HG02798 (cell line): ENCODE measurements around the gene MACROD2.
"Not testable (repeated sequence)": the region's sequence is repeated elsewhere in the genome, so short reads cannot be mapped to it uniquely, and the experiment has no call there.

Source experiments
- ATAC-seq: cut with Tn5 transposase; IDR thresholded peaks from one replicate; pipeline ENCODE4 v1.9.1; 2021; ENCODE audit warnings: mild to moderate bottlenecking; ENCODE audit not compliant: unreplicated experiment, poor library complexity

The MACROD2 gene

GRCh38 chr20:14984768-14985622 lies 989.7 kb downstream of the MACROD2 start:
- no peak for ATAC-seq

GRCh38 chr20:14986026-14986655 lies 990.8 kb downstream of the MACROD2 start:
- no peak for ATAC-seq

DNA sequence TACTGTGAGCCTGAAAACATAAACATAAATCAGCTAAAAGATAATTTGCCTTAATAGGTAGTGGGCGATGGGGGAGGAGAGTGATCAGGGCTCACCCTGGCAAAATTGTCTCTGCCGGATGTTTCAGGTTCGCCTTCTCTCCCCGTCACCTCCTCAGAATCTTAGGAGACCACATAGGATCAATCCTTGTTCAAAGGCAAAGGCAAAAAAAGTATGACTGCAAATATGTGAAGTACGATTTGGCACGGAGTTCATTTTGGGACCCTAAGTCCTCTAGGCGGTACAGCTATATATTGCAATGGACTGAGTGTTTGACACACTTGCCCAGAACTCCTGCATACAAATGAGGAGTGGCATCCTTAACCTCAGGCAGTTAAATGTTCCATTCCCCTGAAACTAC lies 991.3 kb downstream of the MACROD2 start:
- ATAC-seq, result no peak

DNA sequence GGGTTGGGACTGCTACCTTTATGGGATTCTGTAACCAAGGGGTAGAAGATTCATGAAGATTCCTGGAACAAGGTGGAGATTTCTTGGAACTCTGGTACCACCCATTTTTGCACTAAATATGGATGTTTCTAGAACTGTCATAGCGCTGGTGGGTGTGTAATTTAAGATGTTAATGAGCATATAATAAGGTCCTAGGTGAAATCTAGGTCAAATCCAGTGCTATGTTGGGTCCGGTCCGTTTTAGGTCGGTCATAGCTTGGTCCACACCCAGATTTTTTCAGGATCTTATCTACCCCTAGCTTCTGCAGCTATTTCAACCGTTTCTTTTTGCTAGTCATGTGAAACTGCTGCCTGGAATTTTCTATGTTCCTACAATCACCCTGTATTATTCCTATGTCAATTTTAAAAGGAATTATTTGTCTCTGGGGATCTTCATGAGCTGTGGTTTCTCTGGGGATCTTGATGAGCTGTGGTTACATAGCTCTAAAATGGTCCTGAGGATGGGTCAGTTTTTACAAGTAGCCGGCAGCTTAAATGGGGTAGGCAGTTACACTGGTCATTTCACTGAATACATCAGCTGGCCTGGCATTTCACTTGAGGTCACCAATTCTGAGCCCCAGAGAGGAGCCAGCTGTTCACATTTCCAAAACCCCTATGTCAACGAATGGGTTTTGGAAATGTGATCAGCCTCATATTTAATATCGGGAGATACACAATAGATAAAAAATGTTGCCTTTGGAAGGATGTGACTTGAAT lies 994.4 kb downstream of the MACROD2 start:
- ATAC-seq, result no peak

GRCh38 chr20:14991023-14991422 lies 995.7 kb downstream of the MACROD2 start:
- no peak for ATAC-seq

DNA sequence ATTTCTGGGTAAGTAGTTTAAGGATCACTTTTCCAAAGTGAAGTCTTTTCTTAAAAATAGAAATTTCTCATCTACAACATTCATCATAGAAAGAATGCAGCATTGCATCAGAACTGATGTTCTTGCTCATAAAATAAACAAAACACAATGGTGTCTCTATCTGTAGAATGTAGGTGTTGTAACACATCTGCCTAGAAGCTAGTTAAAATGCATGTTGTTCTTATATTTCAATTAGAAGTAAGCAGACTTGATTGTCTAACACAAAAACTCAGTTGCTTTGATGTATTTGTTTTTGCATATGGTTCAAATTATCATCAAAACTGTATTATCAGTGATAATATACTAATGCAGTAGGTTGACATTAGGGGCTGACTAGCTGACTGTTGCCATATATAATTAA lies 996.8 kb downstream of the MACROD2 start:
- ATAC-seq, result no peak

- ATAC-seq, result no peak
Observed at GRCh38 chr20:14992961-14993360, 997.6 kb downstream of the MACROD2 start.

GRCh38 chr20:14996883-14997672 lies 1001.8 kb downstream of the MACROD2 start:
- ATAC-seq, result no peak

DNA sequence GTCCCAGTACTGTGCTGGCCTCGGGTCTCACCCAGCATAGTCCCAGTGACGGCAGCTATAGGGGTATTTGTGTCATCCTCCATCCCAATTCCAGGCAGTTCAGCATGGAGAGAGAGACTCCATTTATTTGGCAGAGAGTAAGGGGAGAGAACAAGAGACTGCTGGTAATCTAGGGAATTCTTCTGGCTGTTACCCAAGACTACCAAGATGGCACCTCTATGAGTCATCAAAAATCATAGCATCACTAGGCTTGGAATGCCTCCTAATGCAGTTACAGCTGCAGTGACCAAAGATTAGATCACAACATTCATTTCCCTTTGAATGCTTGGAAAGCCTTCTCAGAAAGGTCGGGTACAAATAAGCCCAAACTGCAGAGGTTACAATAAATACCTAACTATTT lies 1002.5 kb downstream of the MACROD2 start:
- no peak for ATAC-seq

- no peak for ATAC-seq
Observed at GRCh38 chr20:15005300-15005986, 1010.1 kb downstream of the MACROD2 start.

- ATAC-seq, result no peak
Observed at GRCh38 chr20:15011631-15012030, 1016.3 kb downstream of the MACROD2 start.

DNA sequence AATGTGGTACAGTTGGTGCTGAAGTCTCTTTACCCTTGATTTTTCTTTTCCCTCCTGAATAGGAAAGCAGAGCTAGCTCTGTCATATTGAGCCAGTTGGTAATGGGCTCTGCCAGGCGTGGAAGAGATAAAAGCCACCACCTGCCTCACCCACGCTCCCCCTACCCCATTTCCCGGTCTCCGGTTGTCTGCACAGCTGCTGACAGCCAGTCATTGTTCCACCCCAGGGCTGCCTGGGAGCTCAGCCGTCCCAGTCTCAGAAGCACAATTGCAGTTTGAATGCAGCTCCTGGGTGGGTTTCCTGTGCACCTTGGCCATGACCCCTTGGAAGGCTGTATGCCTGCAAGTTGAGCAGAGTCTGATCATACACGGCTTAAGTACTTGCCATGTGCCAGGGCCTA lies 1017.2 kb downstream of the MACROD2 start:
- no peak for ATAC-seq

- not testable (repeated sequence) for ATAC-seq
Observed at GRCh38 chr20:15016875-15017274, 1021.6 kb downstream of the MACROD2 start.

- no peak for ATAC-seq
Observed at GRCh38 chr20:15018966-15019365, 1023.6 kb downstream of the MACROD2 start.

DNA sequence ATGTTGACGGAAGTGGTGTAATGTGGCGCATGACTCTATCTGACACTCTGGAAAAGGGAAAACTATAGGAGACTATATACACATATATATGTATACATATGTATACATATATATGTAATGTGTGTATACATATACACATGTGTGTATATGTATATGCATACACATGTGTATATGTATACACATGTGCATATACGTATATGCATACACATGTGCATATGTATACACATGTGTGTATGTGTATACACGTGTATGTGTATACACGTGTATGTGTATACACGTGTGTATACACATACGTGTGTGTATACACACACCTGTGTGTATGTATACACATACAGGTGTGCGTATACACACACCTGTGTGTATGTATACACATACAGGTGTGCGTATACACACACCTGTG lies 1025.5 kb downstream of the MACROD2 start:
- no peak for ATAC-seq

DNA sequence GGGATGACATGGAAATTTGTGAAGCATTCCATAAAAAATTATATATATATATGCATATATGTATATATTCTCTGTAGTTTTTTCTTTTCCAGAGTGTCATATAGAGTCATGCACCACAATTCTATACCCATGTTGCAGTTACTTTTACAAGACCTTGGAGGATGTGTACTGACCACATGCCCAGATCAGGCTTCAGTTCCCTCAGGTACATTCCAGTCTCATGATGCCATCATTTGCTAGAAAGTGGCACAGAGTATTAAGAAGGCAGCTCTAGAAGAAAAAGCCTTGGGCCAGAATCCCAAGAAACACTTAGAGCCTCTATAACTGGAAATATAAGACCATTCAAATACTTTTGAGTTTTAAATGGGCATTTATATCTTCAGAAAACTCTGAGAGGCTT lies 1027.6 kb downstream of the MACROD2 start:
- ATAC-seq, result no peak

DNA sequence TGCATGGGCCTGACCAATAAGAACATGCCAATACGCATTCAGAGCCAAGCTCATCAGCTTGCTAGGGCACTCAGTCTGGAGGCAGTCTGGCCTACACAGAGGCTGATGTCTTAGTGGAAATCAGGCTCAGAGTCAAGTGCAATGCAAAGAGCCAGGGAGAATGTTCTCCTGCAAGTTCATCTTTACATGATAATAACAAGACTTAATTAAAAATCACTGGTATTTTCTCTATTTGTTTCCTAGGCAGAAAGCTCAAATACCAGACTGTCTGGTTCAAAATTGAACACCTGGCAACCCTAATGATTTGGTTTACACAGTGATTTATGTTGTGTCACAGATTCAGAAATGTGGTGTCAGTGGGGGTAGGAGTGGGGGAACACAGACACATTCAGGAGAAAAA lies 1031.4 kb downstream of the MACROD2 start:
- ATAC-seq, result no peak

GRCh38 chr20:15030826-15031225 lies 1035.5 kb downstream of the MACROD2 start:
- no peak for ATAC-seq

GRCh38 chr20:15031546-15032351 lies 1036.4 kb downstream of the MACROD2 start:
- ATAC-seq, result no peak
